Hepatocyte (in vitro differentiated cells): ENCODE results near the gene CD36. TPM values are rescaled to one million over a fixed set of nuclear protein-coding genes. Genes with fewer than 3 reads are reported as not detected.

ENCODE experiments used
- DNase-seq: peaks from one replicate; pipeline ENCODE4 v3.0.0-alpha.2; 2016; ENCODE audit warnings: low spot score
- H2AFZ ChIP-seq: fragments of 200-600 bp; sonication (generic); 2 replicates; pipeline ENCODE4 v1.6.0; 2016; ENCODE audit warnings: antibody characterized with exemption, mild to moderate bottlenecking
- H3K27ac ChIP-seq: fragments of 200-600 bp; sonication (generic); 2 replicates; pipeline ENCODE4 v1.5.1; 2016; ENCODE audit warnings: mild to moderate bottlenecking
- H3K27me3 ChIP-seq: fragments of 200-600 bp; sonication (generic); 2 replicates; pipeline ENCODE4 v1.6.1; 2016
- H3K36me3 ChIP-seq: fragments of 200-600 bp; sonication (generic); replicated peaks from 2 replicates; pipeline ENCODE4 v1.5.1; 2016; ENCODE audit warnings: low read depth; ENCODE audit not compliant: insufficient read depth
- H3K4me1 ChIP-seq: fragments of 200-600 bp; sonication (generic); 2 replicates; pipeline ENCODE4 v1.5.1; 2016; ENCODE audit warnings: mild to moderate bottlenecking, moderate library complexity; ENCODE audit not compliant: insufficient read depth
- H3K4me2 ChIP-seq: fragments of 200-600 bp; sonication (generic); 2 replicates; pipeline ENCODE4 v1.6.0; 2016
- H3K4me3 ChIP-seq: fragments of 200-600 bp; sonication (generic); 2 replicates; pipeline ENCODE4 v1.5.1; 2016; ENCODE audit warnings: mild to moderate bottlenecking
- H3K79me2 ChIP-seq: fragments of 200-600 bp; sonication (generic); 2 replicates; pipeline ENCODE4 v1.6.0; 2017; ENCODE audit warnings: mild to moderate bottlenecking
- H3K9me2 ChIP-seq: fragments of 200-600 bp; sonication (generic); replicated peaks from 2 replicates; pipeline ENCODE4 v1.6.0; 2017; ENCODE audit warnings: mild to moderate bottlenecking; ENCODE audit not compliant: insufficient read depth
- H3K9me3 ChIP-seq: fragments of 200-600 bp; sonication (generic); 2 replicates; pipeline ENCODE4 v1.5.1; 2016; ENCODE audit warnings: low read depth, mild to moderate bottlenecking
- H4K20me1 ChIP-seq: fragments of 200-600 bp; sonication (generic); 2 replicates; pipeline ENCODE4 v1.6.0; 2016; ENCODE audit warnings: mild to moderate bottlenecking; ENCODE audit not compliant: insufficient read depth, poor library complexity, severe bottlenecking
- EZH2 ChIP-seq: fragments of 200-600 bp; sonication (generic); IDR thresholded peaks from 2 replicates; pipeline ENCODE4 v1.6.1; 2016; ENCODE audit warnings: antibody characterized with exemption, mild to moderate bottlenecking, borderline replicate concordance
- EZH2phosphoT487 ChIP-seq: fragments of 200-600 bp; sonication (generic); IDR thresholded peaks from one replicate; pipeline ENCODE4 v1.6.1; 2018; ENCODE audit warnings: antibody characterized with exemption, mild to moderate bottlenecking, low read depth, moderate library complexity; ENCODE audit not compliant: unreplicated experiment, severe bottlenecking
- WGBS: methylation state at CpG from one replicate; pipeline ENCODE4 v1.1.6; 2016; ENCODE audit warnings: low lambda C conversion rate; ENCODE audit errors: missing lambda C conversion rate; 5-methylcytosine and 5-hydroxymethylcytosine counted together
- polyA plus RNA-seq: library from polyadenylated mRNA; unstranded; fragments of >200 nt; fragmentation: Nextera tagmentation; extraction: Ambion mirVana; gene quantifications from 2 replicates; pipeline ENCODE4 v1.2.1, GENCODE V29; 2016
- total RNA-seq: library from RNA; depleted of rRNA; stranded (reverse); fragments of >200 nt; gene quantifications from 2 replicates; pipeline ENCODE4 v1.2.3, GENCODE V29; 2014
- TF ChIP-seq, protein P1 (sequence below): fragments of 200-600 bp; sonication (generic); IDR thresholded peaks from 2 replicates; pipeline ENCODE4 v1.5.1; 2016; ENCODE audit warnings: antibody characterized with exemption, mild to moderate bottlenecking; ENCODE audit not compliant: poor library complexity

Gene CD36
- total and polyA plus RNA-seq, 2 experiments from 2014 or later, result 5.4 to 22.6 TPM

DNA sequence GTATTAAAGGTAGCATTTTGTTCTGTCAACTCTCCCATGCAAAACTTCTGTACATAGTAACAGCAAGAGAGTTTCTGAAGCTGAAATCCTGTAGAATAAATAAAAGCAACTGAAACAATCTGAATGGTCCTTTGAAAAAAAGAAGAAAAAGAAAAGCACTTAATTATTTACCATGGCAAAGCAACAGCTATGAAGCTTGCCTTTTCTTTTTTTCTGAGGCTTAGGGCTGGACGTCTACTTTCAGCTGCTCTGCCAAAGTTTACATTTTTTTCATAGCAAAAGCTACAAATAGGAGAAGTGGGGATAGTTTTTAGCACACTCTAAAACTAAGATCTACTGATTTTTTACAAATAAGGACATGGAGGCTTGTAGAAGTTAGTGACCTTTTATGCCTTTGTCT is 31.3 kb upstream of the CD36 start:
- no peaks in the 10 kb centered on the region for H3K79me2 ChIP-seq
- H3K4me1 ChIP-seq, result peaks cover 32% of the 10 kb centered on the region
- no peak overlapping the region for H3K4me2 ChIP-seq
- H4K20me1 ChIP-seq, result no peaks in the 10 kb centered on the region
- no peak overlapping the region for H3K4me3 ChIP-seq
- no peaks in the 10 kb centered on the region for H3K9me2 ChIP-seq
- no peaks in the 10 kb centered on the region for H3K27me3 ChIP-seq
- no peaks in the 10 kb centered on the region for H3K9me3 ChIP-seq
- WGBS, result 39% methylated on average over 1 of the region's 1 CpG
- no peak overlapping the region for H3K27ac ChIP-seq
- TF ChIP-seq EZH2phosphoT487, result no peak
- TF ChIP-seq, protein P1, sequence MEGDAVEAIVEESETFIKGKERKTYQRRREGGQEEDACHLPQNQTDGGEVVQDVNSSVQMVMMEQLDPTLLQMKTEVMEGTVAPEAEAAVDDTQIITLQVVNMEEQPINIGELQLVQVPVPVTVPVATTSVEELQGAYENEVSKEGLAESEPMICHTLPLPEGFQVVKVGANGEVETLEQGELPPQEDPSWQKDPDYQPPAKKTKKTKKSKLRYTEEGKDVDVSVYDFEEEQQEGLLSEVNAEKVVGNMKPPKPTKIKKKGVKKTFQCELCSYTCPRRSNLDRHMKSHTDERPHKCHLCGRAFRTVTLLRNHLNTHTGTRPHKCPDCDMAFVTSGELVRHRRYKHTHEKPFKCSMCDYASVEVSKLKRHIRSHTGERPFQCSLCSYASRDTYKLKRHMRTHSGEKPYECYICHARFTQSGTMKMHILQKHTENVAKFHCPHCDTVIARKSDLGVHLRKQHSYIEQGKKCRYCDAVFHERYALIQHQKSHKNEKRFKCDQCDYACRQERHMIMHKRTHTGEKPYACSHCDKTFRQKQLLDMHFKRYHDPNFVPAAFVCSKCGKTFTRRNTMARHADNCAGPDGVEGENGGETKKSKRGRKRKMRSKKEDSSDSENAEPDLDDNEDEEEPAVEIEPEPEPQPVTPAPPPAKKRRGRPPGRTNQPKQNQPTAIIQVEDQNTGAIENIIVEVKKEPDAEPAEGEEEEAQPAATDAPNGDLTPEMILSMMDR, result no peak
- no peak for TF ChIP-seq EZH2
- H2AFZ ChIP-seq, result no peak overlapping the region
- H3K36me3 ChIP-seq, result no peaks in the 10 kb centered on the region
- DNase-seq, result no peak

DNA sequence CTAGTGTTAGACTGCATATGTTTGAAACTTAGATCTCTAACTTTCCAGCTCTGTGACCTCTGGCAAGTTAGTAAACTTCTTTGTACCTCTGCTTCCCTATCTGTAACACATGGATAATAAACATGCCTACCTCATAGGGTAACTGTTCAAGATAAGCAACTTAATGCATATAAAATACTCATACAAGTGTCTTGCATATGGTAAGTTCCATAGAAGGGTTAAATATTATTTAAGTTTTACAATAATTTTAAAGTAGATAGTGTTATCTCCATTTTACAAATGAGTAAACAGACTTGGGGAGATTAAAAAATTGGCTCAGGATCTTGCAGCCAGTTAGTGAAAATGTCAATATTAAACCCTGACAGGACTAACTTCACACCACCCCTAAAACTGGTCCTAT is 30.1 kb upstream of the CD36 start:
- Histone ChIP-seq H4K20me1 (no peaks in the 10 kb centered on the region), H3K9me2 (no peaks in the 10 kb centered on the region), H2AFZ (no peak overlapping the region), H3K27me3 (no peaks in the 10 kb centered on the region), H3K79me2 (no peaks in the 10 kb centered on the region), H3K27ac (no peak overlapping the region), H3K4me3 (no peak overlapping the region), H3K4me1 (peaks cover 39% of the 10 kb centered on the region), H3K36me3 (no peaks in the 10 kb centered on the region), H3K4me2 (no peak overlapping the region), H3K9me3 (no peaks in the 10 kb centered on the region)
- no peak for DNase-seq
- TF ChIP-seq EZH2phosphoT487 (no peak), EZH2 (no peak)
- TF ChIP-seq, protein P1, result no peak

DNA sequence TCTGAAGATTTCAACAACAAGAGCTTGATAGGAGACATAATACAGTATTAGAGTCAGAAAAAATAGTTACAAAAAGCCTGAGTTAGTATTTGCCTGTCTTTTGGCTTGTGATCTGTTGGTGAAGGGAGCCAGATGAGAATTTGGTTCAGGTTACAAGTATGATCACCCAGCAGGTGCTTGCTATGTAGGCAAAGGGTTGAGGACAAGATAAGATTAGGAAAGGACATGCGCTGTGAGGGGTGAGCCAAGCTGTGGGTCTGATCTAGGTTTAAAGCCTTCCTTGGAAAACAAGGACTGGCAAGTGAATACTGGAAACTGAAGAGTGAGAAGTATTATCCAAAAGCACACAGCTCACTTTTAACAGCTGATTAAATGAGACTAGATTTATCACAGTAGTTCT is 28.7 kb upstream of the CD36 start:
- no peaks in the 10 kb centered on the region for H3K36me3 ChIP-seq
- no peak for DNase-seq
- no peaks in the 10 kb centered on the region for H3K27me3 ChIP-seq
- H3K27ac ChIP-seq, result no peak overlapping the region
- H2AFZ ChIP-seq, result no peak overlapping the region
- WGBS, result 82% methylated on average over 1 of the region's 1 CpG
- H3K9me2 ChIP-seq, result no peaks in the 10 kb centered on the region
- no peak overlapping the region for H3K4me2 ChIP-seq
- no peaks in the 10 kb centered on the region for H3K9me3 ChIP-seq
- no peak for TF ChIP-seq EZH2
- TF ChIP-seq, protein P1, result no peak
- no peak for TF ChIP-seq EZH2phosphoT487
- no peaks in the 10 kb centered on the region for H4K20me1 ChIP-seq
- no peaks in the 10 kb centered on the region for H3K79me2 ChIP-seq
- peaks cover 39% of the 10 kb centered on the region for H3K4me1 ChIP-seq
- no peak overlapping the region for H3K4me3 ChIP-seq

DNA sequence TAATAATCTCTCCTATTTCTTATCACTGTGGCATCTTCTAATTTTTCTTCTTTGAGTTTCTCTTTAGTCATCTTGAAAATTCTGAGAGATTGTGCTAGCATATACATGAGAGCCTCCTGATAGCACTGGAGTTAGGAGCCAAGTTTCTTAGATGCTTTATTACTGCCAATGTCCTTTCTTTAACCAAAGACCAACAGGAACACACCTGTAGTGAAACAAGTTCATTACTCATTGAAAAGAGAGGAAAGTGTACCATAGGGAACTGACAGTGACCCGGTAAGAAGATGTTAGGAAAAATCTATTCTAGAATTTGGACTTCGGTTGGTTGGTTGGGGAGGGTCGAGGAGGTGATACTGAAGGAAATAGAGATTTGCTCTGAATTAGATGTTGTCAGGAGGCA is 27.1 kb upstream of the CD36 start:
- Histone ChIP-seq H3K9me3 (no peaks in the 10 kb centered on the region), H3K27ac (peak overlapping the region; percentile 5), H3K9me2 (no peaks in the 10 kb centered on the region), H2AFZ (no peak overlapping the region), H3K27me3 (no peaks in the 10 kb centered on the region), H4K20me1 (no peaks in the 10 kb centered on the region), H3K79me2 (no peaks in the 10 kb centered on the region), H3K36me3 (no peaks in the 10 kb centered on the region), H3K4me1 (peaks cover 36% of the 10 kb centered on the region), H3K4me2 (no peak overlapping the region), H3K4me3 (no peak overlapping the region)
- WGBS, result 80% methylated on average over 3 of the region's 3 CpGs
- no peak for TF ChIP-seq EZH2phosphoT487
- no peak for TF ChIP-seq EZH2
- no peak for DNase-seq
